ENCODE measurements around the gene HDAC4. TPM values are rescaled to one million over a fixed set of nuclear protein-coding genes. Genes with fewer than 3 reads are reported as not detected.

HDAC4 gene
- total RNA-seq, 1 donor from 2014 or later = 65.7 TPM

DNA sequence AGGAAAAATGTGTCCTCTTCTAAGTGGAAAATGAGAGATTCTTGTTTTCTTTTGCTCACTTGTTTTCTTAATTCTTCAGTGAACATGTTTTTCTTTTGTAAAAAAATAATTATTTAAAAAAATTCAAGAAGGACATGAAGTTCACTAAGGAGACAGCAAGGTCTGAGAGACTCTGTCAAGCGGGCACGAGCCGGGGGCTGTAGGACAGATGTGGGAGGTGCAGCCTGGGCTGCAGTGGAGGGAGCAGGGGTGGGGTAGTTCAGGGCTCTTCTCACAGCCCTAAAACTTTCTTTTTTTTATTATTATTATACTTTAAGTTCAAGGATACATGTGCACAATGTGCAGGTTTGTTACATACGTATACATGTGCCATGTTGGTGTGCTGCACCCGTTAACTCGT, 4.3 kb upstream of the HDAC4 start:
- Histone ChIP-seq H3K9me3 (no peaks in the 10 kb centered on the region), H3K4me3 (no peak overlapping the region), H3K36me3 (no peaks in the 10 kb centered on the region), H3K27ac (no peak overlapping the region), H3K4me1 (peaks cover 0 to 7% of the 10 kb centered on the region in 2 donors), H3K27me3 (no peaks in the 10 kb centered on the region)
- TF ChIP-seq, protein P1, sequence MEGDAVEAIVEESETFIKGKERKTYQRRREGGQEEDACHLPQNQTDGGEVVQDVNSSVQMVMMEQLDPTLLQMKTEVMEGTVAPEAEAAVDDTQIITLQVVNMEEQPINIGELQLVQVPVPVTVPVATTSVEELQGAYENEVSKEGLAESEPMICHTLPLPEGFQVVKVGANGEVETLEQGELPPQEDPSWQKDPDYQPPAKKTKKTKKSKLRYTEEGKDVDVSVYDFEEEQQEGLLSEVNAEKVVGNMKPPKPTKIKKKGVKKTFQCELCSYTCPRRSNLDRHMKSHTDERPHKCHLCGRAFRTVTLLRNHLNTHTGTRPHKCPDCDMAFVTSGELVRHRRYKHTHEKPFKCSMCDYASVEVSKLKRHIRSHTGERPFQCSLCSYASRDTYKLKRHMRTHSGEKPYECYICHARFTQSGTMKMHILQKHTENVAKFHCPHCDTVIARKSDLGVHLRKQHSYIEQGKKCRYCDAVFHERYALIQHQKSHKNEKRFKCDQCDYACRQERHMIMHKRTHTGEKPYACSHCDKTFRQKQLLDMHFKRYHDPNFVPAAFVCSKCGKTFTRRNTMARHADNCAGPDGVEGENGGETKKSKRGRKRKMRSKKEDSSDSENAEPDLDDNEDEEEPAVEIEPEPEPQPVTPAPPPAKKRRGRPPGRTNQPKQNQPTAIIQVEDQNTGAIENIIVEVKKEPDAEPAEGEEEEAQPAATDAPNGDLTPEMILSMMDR (IDR thresholded peaks at IDR 0.05) = no peak
- intact Hi-C loops (cut with DNase I) = no loop called here
- DNase-seq (ENCODE audit: low spot score in 2 of 2) = peak in 1 of 2 donors; percentile 40

GRCh38 chr2:239402666-239403065, 1.8 kb upstream of the HDAC4 start:
- intact Hi-C loops (cut with DNase I) = loop anchor here (5.0 kb wide), 5 partner anchors 135 to 1165 kb away; partner anchors contain the start of genes GPC1, NDUFA10 and RNPEPL1
- no peak overlapping the region for H3K27ac ChIP-seq
- no peaks in the 10 kb centered on the region for H3K36me3 ChIP-seq
- H3K4me3 ChIP-seq = peak overlapping the region; percentile 69 to 85
- H3K4me1 ChIP-seq = peaks cover 0 to 23% of the 10 kb centered on the region in 2 donors
- H3K9me3 ChIP-seq = no peaks in the 10 kb centered on the region
- H3K27me3 ChIP-seq = no peaks in the 10 kb centered on the region
- TF ChIP-seq, protein P1 (IDR thresholded peaks at IDR 0.05) = no peak
- DNase-seq (ENCODE audit: low spot score in 2 of 2) = peak in 1 of 2 donors; percentile 57

DNA sequence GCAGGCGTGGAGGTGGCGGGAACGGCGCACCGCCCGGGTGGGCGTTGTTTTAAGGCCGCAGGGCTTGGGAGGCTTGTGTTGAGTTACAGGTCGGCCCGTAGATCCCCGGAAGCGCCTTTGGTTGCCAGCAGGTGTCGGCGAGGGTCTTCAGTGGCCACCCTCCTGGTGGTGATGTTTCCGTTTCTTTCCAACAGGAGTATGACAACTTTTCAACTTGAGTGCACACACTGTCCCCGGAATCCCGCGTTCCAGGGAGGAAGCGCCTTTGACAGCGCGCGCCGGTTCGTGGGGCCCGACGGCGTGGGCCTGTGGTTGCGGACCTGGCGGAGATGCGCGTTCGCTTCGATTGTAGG, 1.0 kb upstream of the HDAC4 start:
- Histone ChIP-seq H3K36me3 (no peaks in the 10 kb centered on the region), H3K4me1 (peaks cover 0 to 23% of the 10 kb centered on the region in 2 donors), H3K4me3 (peak overlapping the region; percentile 69 to 85), H3K27ac (peak overlapping the region; percentile 98 to 100), H3K27me3 (no peaks in the 10 kb centered on the region), H3K9me3 (no peaks in the 10 kb centered on the region)
- intact Hi-C loops (cut with DNase I) = loop anchor here (1.0 to 5.0 kb wide), 11 partner anchors 63 to 1165 kb away; partner anchors contain the start of genes GPC1, NDUFA10 and RNPEPL1
- no peak for DNase-seq (ENCODE audit: low spot score in 2 of 2)
- TF ChIP-seq, protein P1 (IDR thresholded peaks at IDR 0.05) = peak in 1 of 3 experiments; percentile 23

DNA sequence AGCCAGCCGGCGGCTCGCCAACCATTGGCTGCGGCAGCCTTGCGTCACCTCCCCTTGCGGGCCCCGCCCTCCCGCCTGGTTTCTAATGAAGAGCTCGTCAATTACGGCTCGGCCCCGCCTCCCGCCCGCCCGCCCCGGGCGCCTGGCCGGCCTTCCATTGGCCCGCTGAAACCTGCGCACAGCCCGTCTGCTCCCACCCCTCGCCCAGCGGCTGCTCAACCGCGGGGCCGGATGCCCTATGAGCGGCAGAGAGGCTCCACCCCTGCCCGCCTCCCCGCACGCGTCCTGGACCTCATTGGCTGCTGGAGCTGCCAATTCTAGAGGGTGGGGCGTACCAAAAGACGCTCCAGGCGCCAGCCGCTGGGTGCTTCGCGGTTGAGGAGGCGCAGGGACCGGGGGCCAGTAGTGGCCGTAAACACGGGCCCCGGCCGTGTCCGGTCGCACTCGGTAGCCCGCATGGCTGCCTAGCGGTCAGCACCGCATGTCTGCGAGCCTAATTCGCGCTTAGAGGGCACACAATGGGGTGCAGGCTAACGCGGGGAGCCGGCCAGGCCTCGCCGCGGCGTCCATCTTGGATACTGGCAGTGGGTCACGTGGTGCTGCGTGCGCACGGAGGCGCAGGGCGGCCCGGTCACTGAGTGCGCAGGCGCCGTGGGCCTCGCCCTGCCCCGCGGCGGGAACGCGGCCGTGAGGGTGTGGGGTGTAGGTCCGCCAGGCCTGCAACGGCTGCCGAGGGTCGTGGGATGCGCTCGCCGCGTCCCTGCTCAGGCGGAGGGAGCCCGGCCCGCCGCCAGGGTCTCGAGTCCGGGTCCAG, 454 bp upstream of the HDAC4 start:
- Histone ChIP-seq H3K27ac (peak overlapping the region; percentile 98 to 100), H3K36me3 (no peaks in the 10 kb centered on the region), H3K27me3 (no peaks in the 10 kb centered on the region), H3K4me3 (peak overlapping the region; percentile 69 to 85), H3K4me1 (peaks cover 0 to 23% of the 10 kb centered on the region in 2 donors), H3K9me3 (no peaks in the 10 kb centered on the region)
- intact Hi-C loops (cut with DNase I) = loop anchor here (1.0 to 5.0 kb wide), 11 partner anchors 64 to 1166 kb away; partner anchors contain the start of genes GPC1, NDUFA10 and RNPEPL1
- DNase-seq (ENCODE audit: low spot score in 2 of 2) = peak; percentile 98 to 100
- TF ChIP-seq, protein P1 (IDR thresholded peaks at IDR 0.05) = peak in 1 of 3 experiments; percentile 0

GRCh38 chr2:239399921-239400595, 762 bp downstream of the HDAC4 start:
- no peaks in the 10 kb centered on the region for H3K27me3 ChIP-seq
- peak overlapping the region; percentile 85 to 93 for H3K4me3 ChIP-seq
- peaks cover 0 to 23% of the 10 kb centered on the region in 2 donors for H3K4me1 ChIP-seq
- DNase-seq (ENCODE audit: low spot score in 2 of 2) = peak in 1 of 2 donors; percentile 64
- intact Hi-C loops (cut with DNase I) = loop anchor here (2.0 to 5.0 kb wide), 9 partner anchors 71 to 1167 kb away; partner anchors contain the start of genes GPC1, NDUFA10 and RNPEPL1
- no peak overlapping the region for H3K27ac ChIP-seq
- TF ChIP-seq, protein P1 (IDR thresholded peaks at IDR 0.05) = no peak
- no peaks in the 10 kb centered on the region for H3K9me3 ChIP-seq
- no peaks in the 10 kb centered on the region for H3K36me3 ChIP-seq
